Measurements from ENCODE around the gene ZNF577.

The ZNF577 gene

GRCh38 chr19:51861870-51862622, 25.7 kb downstream of the ZNF577 start:
- DNase-seq: no peak

GRCh38 chr19:51837145-51837544, 50.6 kb downstream of the ZNF577 start:
- no peak for DNase-seq

- no peak for DNase-seq
Measured at GRCh38 chr19:51830274-51830673, 57.5 kb downstream of the ZNF577 start.

GRCh38 chr19:51824281-51825005, 63.3 kb downstream of the ZNF577 start:
- DNase-seq: no peak

GRCh38 chr19:51822946-51823345, 64.8 kb downstream of the ZNF577 start:
- no peak for DNase-seq

GRCh38 chr19:51822325-51822724, 65.4 kb downstream of the ZNF577 start:
- DNase-seq: no peak

- no peak for DNase-seq
Measured at GRCh38 chr19:51821921-51822320, 65.8 kb downstream of the ZNF577 start.

- no peak for DNase-seq
Measured at GRCh38 chr19:51821456-51821855, 66.3 kb downstream of the ZNF577 start.
